GM11168 (cell line): Measurements from ENCODE around the gene C1QTNF12.

Experiments
- in situ Hi-C: fragments of 300-500 bp; cut with MboI; formaldehyde crosslinking; loops from one replicate; pipeline ENCODE4 v1.12.0; 2022; ENCODE audit warnings: low sequenced_read_pairs; ENCODE audit not compliant: unreplicated experiment

Gene C1QTNF12, protein sequence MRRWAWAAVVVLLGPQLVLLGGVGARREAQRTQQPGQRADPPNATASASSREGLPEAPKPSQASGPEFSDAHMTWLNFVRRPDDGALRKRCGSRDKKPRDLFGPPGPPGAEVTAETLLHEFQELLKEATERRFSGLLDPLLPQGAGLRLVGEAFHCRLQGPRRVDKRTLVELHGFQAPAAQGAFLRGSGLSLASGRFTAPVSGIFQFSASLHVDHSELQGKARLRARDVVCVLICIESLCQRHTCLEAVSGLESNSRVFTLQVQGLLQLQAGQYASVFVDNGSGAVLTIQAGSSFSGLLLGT

DNA sequence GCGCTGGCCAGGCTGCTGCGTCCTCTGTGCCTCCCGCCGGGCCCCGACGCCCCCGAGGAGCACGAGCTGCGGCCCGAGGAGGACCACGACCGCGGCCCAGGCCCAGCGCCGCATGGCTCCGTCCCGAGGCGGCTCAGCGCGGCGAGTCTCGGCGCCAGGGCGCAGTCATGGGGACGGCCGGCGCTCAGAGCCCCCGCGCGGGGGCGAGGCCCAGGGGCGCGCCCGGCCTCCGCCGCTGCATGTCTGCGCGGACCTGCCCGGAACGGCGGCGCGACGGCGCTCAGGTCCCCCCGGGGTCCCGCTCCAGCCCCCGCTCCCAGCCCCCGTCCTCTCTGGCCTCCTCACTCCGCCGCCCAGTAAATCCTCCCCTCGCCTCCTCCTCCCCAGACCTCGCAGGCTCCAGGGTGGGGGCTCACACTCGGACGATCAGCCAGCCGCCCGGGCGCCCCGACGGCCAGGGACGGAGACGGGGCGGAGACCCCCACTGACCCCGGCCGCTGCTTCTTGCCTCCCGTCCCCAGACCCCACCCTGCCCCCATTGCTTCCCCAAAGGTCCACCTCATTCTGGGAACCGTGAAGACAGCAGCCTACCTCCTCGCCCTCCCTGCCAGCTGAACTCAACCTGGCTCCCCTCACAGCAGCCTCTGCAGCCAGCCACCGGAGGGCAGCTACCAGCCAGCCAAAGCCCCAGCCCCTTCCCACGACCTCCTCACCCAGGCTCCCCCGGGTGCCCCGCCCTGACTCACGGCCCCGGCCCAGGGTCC lies at the start of gene C1QTNF12:
Gene C1QTNF12, minus strand, starts transcription at position 146 of the 764 bp plus-strand sequence. Its CDS starts 32 bp downstream, at position 114.
- in situ Hi-C loops, result no loop called here

DNA sequence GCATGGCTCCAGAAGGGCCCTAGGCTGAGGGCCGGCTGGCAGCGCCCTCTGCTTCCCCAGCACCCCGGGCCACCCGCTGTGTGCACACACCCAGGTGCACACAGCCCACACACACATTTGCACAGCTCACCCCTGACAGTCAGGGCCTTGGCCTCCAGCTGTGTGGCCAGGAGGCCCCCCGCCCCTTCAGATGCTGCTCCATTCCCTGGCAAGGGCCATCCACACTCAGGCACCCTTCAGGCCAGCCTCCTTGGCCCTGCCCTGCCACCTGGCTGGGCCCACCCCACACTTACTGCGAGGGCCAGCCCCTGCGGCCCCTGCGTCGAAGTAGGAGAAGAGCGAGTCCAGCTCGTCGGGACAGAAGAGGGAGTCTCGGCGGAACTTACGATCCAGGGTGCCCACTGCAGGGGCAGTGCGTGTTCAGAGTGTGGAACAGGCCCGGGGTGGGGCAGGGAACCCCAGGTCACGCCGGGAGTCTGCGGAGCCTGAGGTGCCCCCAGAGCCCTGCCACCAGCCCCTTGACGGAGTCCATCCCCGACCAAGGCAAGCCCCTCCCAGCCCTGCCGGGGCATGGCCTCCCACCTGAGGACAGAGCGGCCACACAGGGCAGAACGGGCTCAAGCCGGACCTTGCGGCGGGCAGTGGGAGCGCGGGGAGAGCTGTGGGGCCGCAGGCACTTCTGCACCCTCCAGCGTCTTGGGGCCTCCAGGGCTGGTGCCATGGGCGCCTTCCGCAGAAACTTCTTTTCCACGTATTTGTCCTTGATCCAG lies 48.8 kb upstream of the C1QTNF12 start:
- in situ Hi-C loops, result no loop called here

DNA sequence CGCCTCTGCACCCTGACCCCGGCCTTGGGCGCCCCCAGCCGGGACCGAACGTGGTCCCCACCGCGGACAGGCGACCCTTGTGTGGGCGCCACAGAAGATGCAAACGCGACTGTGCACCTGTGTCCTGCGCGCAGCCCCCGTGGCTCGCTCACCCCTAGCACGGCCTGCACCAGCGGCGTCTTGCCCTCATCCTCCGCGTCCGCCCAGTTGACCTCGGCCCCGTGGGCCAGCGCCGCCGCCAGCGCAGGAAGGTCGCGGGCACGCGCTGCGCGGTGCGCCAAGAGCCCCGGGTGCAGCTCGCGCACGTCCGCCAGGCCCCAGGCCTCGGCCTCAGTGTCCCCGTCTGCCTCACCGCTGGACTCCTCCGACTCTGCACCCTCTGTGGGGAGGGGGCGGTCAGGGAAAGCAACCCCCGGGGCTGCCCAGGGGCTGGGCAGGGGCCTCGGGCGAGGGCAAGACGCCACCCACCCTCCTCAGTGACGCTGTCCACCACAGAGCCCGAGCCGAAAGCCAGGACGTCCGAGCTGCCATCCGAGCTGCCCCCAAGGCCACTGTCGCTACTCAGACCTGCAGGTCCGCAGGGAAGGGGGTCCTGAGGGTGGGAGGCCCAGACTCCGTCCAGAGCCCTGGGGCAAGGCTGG lies 47.8 kb upstream of the C1QTNF12 start:
- in situ Hi-C loops, result no loop called here

DNA sequence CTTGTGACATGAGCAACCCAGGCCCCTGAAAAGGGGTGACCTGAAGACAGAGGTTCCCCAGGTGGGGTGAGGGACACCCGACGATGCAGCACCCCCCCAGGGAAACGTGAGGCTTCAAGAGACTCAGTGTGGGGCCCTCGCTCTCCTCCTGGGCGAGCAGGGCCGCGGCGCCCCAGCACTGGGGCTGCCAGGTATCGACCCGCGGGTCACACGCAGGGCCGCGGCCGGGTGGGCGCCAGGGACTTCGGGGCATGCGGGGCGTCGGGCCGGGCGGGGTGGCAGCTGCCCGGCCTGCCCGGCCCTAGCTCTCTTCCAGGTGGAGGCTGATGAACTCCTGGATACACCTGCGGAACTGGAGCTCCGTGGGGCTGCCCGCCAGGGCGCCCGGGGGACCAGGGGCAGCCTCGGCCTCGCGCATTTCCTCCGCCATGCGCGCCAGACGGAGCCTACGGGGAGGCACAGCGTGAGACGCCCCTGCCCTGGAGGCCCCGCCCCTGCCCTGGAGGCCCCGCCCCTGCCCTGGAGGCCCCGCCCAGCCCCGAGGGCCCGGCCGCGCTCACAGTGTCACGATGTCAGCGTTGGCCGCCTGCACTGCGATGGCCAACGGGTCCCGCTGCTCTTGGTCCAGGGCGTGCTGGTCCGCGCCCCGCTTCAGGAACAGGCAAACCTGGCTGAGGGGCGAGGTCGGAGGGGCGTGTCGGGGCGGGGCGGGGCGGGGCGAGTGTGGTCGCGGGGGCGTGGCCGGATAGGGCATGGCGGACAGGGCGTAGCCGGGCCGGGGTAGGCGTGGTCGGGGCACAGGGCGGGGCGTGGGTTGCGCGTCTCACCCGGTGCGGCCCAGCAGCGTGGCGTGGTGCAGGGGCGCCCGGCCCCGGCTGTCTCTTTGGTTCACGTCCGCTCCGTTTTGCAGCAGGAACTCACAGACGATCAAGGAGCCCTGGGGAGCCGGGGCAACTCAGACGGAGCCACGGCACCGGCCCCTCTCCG lies 47.0 kb upstream of the C1QTNF12 start:
- in situ Hi-C loops, result no loop called here

DNA sequence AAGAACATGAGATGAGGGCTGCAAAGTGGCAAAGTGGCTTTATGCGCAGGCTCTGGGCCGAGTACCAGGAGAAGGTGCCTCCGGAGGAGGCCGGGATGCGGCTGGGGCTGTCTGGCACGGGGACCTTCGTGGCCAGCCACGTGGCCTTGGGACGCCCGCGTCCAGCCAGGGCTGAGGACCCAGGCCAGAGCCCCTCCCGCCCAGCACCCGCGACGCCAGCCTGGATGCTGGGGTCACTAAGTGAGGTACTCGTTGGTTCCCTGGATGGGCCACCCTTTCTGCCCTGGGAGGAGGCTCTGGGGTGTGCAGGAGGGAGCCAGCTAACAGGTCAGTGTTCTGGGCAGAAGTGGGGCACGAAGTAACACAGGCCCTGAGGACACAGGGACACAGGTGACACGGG lies 46.3 kb upstream of the C1QTNF12 start:
- in situ Hi-C loops, result no loop called here

DNA sequence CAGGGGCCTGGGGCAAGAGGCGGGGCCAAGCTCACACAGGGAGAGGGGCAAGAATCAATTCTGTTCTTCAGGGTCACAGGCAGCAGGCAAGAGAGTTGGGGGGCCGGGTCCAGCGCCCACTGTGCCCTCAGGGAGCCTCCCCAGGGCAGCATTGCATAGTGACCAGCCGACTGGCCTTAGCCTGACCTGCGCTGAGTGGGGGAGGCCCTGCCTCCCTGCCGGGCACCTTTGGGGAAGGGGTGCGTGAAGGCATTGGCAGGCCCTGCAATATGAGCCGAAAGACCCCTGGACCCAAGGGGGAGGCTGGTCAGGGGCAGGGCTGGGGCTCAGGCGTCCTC lies 45.9 kb upstream of the C1QTNF12 start:
- in situ Hi-C loops, result no loop called here

DNA sequence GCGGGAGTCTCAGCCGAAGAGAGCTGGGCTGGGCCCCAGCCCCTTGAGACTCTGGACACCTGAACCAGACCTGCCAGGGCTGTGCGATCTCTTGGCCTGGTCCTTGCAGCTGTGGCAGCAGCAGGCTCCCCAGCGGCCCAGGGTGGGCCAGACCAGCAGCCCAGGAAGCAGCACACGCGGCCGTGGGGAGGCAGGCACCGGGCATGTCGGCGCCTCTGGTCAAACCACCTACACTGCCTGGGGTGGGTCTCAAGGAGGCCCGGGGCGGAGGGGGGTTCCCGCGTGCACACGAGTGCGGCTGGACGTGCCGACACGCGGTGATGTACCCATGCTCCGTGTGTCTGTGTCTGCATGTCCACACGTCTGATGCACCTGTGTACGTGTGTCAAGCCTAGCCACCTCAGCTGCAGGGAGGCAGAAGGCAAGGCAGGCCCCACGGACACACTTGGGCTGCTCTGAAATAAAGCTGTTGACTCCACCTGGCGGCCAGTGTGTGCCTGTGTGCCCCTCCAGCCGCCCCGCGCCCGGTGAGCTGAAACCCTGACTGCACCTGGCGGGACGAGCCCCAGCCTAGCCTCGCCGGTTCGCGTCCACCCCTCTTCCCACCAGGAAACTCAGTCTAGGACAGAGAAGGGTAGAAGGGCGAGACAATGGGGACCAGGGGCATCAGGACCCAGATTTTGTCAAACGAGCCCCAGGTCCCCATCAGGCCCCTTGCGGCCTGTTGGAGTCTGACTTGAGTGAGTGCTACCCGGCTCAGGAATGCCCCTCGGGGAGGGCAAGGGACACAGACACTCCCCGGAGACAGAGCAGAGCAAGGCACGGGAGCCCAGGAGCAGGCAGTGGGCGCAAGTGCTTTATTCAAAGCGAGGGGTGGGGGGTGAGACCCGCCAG lies 45.3 kb upstream of the C1QTNF12 start:
- in situ Hi-C loops, result no loop called here

DNA sequence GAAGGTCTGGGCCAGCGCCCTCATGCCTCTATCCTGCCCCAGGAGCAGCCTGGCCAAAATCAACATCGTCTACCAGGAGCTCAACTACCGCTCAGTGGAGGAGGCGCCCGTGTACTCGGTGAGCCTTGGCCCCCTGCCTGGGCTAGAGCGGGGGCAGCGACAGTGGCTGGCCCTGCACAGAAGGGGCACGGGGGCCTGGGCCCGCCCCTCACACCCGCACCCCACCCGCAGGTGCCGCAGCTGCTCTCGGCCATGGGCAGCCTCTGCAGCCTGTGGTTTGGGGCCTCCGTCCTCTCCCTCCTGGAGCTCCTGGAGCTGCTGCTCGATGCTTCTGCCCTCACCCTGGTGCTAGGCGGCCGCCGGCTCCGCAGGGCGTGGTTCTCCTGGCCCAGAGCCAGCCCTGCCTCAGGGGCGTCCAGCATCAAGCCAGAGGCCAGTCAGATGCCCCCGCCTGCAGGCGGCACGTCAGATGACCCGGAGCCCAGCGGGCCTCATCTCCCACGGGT lies 44.6 kb upstream of the C1QTNF12 start:
- in situ Hi-C loops, result no loop called here

DNA sequence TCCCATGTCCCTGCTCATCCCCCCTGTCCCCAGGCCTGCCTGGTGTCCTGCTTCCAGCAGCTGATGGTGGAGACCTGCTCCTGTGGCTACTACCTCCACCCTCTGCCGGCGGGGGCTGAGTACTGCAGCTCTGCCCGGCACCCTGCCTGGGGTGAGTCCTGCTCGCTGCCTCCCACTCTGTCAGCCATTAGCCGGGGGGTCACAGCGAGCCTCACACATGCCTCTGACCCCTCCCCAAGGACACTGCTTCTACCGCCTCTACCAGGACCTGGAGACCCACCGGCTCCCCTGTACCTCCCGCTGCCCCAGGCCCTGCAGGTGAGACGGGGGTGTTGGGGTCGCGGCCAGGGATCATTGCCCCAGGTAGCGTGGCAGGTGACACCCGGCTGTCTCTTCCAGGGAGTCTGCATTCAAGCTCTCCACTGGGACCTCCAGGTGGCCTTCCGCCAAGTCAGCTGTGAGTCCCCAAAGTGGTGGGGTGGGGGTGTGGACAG lies 43.8 kb upstream of the C1QTNF12 start:
- in situ Hi-C loops, result no loop called here

DNA sequence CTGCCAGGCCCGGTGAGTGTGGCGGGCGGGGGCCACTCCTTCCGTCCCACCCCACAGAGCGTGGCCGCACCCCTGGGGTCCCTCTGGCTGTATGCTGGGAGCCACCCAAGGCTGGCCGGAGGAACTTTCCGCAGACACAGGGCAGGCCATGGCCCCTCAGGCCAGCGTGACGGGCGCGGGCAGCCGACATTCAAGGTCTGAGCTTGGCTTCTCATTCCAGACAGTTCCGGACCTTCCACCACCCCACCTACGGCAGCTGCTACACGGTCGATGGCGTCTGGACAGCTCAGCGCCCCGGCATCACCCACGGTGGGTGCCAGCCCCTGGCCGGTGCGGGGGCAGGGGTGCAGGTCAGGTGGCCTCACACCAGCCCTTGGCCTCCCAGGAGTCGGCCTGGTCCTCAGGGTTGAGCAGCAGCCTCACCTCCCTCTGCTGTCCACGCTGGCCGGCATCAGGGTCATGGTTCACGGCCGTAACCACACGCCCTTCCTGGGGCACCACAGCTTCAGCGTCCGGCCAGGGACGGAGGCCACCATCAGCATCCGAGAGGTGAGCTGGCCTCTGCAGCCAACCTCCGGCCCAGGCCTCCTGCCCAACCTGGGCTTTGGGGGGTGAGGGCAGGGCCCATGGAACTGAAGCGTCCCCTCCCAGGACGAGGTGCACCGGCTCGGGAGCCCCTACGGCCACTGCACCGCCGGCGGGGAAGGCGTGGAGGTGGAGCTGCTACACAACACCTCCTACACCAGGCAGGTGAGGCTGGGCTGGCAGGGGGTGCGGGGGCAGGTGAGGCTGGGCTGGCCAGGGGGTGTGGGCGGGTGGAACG lies 41.0 kb upstream of the C1QTNF12 start:
- in situ Hi-C loops, result no loop called here

DNA sequence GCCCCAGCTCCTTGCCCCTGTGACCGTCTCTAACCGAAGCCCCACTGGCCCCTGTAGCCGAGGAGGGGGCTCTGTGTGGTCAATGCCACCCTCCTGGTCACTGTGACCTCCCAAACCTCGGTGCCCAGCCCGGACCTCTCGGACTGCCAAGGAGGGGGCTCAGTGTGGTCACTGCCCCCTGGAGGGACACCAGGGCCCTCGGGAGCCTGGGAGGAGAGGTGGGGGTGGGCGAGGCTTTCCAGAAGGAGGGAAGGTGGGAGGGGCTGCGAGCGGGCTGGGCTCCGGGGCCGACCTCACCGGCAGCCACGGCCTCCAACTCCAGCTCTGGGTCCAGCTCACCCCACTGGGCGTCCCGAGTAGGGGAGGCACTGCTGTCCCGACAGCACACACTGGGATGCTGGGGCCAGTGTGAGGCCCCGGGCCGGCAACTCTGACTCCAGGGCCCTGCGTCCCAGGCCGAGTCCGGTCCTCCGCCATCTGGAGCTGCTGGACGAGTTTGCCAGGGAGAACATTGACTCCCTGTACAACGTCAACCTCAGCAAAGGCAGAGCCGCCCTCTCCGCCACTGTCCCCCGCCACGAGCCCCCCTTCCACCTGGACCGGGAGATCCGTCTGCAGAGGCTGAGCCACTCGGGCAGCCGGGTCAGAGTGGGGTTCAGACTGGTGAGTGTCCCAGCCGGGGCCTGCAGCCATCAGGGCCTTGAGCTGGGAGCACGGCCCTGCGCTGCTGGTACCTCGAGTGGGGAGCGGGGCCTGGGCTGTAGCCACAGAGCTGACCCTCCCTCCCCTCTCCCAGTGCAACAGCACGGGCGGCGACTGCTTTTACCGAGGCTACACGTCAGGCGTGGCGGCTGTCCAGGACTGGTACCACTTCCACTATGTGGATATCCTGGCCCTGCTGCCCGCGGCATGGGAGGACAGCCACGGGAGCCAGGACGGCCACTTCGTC lies 40.1 kb upstream of the C1QTNF12 start:
- in situ Hi-C loops, result no loop called here

DNA sequence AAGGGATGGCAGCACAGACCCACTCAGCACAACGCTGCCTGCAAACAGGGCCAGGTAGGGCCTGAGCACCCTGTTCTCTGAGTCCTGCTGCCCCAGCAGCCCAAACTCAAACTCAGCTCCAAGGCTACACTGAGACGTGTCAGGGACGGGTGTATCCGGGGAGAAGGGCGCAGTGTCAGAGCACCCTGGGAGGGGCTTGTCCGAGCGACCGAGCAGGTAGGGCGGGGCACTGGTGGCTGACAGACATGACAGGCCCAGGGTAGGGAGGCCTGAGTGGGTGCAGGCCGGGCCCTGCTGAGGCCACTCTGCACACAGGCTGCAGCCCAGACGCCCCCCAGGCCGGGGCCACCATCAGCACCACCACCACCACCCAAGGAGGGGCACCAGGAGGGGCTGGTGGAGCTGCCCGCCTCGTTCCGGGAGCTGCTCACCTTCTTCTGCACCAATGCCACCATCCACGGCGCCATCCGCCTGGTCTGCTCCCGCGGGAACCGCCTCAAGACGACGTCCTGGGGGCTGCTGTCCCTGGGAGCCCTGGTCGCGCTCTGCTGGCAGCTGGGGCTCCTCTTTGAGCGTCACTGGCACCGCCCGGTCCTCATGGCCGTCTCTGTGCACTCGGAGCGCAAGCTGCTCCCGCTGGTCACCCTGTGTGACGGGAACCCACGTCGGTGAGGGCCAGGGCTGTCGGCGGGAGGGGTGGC lies 39.2 kb upstream of the C1QTNF12 start:
- in situ Hi-C loops, result no loop called here

DNA sequence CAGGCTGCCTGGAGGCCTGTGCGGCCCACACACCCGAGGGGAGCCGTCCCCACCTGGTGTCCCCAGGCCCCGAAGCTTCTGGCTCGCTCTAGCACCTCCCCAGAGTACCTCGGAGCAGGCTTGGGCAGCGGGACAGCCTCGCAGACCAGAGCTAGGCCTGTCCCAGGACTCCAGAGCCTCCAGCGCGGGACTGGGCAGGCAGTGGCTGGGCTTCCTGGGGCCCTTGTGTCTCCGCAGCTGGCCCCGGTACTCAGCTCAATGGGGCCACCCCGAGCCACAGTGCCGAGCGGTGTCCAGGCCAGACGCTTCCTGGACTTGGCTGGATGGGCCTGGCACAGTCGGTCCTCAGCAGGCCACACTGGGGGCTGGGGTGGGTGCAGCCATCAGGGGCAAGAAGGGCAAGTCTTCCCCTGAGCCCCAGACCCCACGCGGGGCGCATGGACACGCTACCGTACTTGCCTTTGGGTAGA lies 38.6 kb upstream of the C1QTNF12 start:
- in situ Hi-C loops, result no loop called here

DNA sequence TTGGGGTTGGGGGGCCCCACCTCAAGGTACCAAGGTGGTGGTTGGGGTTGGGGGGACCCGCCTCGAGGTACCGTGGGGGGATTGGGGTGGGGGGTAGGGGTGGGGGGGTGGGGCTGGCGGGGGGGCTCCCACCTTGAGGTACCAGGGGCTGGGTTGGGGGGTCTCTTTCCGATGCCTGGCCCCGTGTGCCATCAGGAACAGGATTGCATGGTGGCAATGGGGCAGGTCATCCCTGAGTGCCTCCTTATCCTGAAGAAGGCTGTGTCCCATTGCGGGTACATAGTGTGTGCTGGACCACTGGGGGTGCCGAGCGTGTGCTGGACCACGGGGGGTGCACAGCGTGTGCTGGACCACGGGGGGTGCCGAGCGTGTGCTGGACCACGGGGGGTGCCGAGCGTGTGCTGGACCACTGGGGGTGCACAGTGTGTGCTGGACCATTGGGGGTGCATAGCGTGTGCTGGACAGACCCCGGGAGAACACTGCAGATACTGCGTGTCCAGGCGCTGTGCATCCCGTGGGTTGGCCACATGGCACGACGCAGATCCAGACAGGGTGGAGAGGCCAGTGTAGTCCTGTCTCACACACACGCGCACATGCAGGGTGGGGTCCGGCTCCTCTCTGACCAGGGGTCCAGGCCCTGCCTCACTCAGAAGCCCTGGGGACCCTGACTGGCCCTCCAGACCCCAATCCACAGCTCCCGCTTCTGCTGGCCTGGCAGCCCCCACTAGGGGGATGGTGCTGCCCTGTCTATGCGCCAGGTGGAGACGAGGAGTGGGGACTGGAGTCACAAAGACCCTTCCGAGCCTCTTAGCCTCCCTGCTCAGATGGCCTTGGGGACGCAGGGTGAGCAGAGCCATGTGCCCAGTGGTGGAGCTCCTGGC lies 37.9 kb upstream of the C1QTNF12 start:
- in situ Hi-C loops, result no loop called here

DNA sequence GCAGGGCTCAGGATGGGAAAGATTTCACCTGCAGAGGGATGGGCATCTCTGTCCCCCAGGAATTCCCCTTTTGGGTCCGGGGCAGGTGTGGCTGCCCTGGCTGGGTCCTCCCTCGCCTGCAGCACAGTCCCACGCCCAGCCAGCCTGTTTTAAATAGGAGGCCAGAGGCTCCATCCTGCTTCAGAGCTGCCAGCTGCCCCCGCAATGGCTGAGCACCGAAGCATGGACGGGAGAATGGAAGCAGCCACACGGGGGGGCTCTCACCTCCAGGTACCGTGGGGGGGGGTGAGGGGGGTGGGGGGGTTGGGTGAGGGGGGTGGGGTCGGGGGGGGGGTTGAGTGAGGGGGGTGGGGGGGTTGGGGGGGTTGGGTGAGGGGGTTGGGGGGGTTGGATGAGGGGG lies 37.3 kb upstream of the C1QTNF12 start:
- in situ Hi-C loops, result no loop called here
